HG02588 (cell line): Measurements from ENCODE around the gene TNNT1.
"Not testable (repeated sequence)": the region's sequence is repeated elsewhere in the genome, so short reads cannot be mapped to it uniquely, and the experiment has no call there.

Experiments used
- ATAC-seq: cut with Tn5 transposase; IDR thresholded peaks from one replicate; pipeline ENCODE4 v1.9.1; 2021; ENCODE audit warnings: mild to moderate bottlenecking, moderate library complexity; ENCODE audit not compliant: unreplicated experiment

The TNNT1 gene

GRCh38 chr19:55149078-55150003 is at the start of gene TNNT1:
TNNT1 (minus strand) TSS chr19:55149206; CDS start chr19:55147157, 2,049 bp downstream.
- ATAC-seq = no peak

GRCh38 chr19:55198651-55199050 is 49.6 kb upstream of the TNNT1 start:
- no peak for ATAC-seq

- no peak for ATAC-seq
Measured at GRCh38 chr19:55197528-55197927, 48.5 kb upstream of the TNNT1 start.

- ATAC-seq = no peak
Measured at GRCh38 chr19:55196803-55197202, 47.8 kb upstream of the TNNT1 start.

- ATAC-seq = no peak
Measured at GRCh38 chr19:55193481-55193880, 44.5 kb upstream of the TNNT1 start.

- ATAC-seq = no peak
Measured at GRCh38 chr19:55189403-55189835, 40.4 kb upstream of the TNNT1 start.

- ATAC-seq = no peak
Measured at GRCh38 chr19:55188625-55189024, 39.6 kb upstream of the TNNT1 start.

- no peak for ATAC-seq
Measured at GRCh38 chr19:55186080-55186479, 37.1 kb upstream of the TNNT1 start.

GRCh38 chr19:55181740-55182139 is 32.7 kb upstream of the TNNT1 start:
- ATAC-seq = no peak

GRCh38 chr19:55179606-55180484 is 30.8 kb upstream of the TNNT1 start, which contains the start of gene SYT5:
SYT5 (minus strand) TSS chr19:55180289; CDS start chr19:55179041, 1,248 bp downstream.
- ATAC-seq = no peak

GRCh38 chr19:55178781-55179599 is 30.0 kb upstream of the TNNT1 start:
- peak; percentile 63 for ATAC-seq

GRCh38 chr19:55176076-55176475 is 27.1 kb upstream of the TNNT1 start:
- ATAC-seq = no peak

GRCh38 chr19:55175117-55175867 is 26.3 kb upstream of the TNNT1 start:
- no peak for ATAC-seq

GRCh38 chr19:55174425-55175116 is 25.6 kb upstream of the TNNT1 start:
- no peak for ATAC-seq

GRCh38 chr19:55173714-55174409 is 24.9 kb upstream of the TNNT1 start:
- no peak for ATAC-seq

- ATAC-seq = no peak
Measured at GRCh38 chr19:55173186-55173713, 24.2 kb upstream of the TNNT1 start.

GRCh38 chr19:55172741-55173140 is 23.7 kb upstream of the TNNT1 start:
- no peak for ATAC-seq

- ATAC-seq = not testable (repeated sequence)
Measured at GRCh38 chr19:55172318-55172717, 23.3 kb upstream of the TNNT1 start.
